HG02973 (cell line): ENCODE data around the gene CAMK2B.

ENCODE experiments used
- ATAC-seq: cut with Tn5 transposase; IDR thresholded peaks from one replicate; pipeline ENCODE4 v1.9.1; 2021; ENCODE audit warnings: moderate library complexity; ENCODE audit not compliant: unreplicated experiment

The CAMK2B gene

DNA sequence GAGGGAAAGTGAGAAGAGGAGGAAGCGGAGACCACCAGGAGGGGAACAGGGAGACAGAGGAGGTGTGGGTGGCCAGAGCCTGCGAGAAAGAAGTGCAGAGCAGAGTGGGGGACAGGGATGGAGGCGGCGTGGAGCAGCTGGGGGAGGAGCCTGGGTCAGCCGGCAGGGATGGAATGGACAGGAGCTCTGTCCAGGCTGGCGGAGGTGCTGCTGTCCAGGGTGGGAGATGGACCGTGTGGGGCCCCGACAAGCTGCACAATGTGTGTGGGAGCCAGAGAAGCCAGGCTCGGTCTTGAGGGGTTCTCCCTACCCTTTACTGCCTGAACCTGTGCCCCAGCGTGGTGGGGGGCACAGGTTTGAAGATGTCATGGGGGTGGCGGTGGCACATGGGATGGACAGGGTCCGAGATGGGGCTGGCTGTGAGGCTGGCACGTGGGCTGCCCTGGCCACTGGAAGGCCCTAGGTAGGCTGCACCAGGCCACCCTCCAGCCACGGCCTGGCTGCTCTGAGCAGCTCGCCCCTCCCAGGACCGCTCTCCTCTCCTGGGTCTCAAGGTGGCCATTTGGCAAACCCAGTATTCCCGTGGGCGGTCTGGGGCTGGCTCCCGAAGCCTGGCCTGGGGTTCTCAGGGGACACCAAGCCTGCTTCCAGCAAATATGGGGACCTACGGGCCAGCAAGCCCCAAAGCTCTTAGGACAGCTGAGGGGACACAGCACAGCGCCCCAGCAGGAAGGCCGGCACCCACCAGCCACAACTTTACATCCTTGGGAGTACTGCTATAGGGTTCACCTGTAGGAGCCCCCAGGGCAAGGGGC is 92.3 kb downstream of the CAMK2B start:
- no peak for ATAC-seq

DNA sequence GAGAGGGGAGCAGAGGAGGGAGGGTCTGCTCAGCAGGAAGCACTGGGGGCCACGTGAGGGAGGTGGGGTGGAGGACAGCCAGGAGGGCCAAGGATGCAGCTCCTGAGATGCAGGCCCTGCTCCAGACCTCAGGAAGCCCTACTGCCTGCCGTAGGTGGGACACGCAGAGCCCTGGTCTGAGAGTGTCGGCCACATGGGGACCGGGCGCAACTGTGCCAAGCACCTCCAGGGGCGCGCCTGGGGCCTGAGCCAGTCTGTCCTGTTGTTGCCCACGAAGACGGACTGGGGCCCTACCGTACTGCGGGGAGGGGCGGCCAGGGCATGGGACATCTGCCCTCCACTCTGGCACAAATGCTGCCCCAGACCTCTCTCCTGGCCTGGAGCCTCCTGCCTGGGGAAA is 93.0 kb downstream of the CAMK2B start:
- ATAC-seq = no peak

DNA sequence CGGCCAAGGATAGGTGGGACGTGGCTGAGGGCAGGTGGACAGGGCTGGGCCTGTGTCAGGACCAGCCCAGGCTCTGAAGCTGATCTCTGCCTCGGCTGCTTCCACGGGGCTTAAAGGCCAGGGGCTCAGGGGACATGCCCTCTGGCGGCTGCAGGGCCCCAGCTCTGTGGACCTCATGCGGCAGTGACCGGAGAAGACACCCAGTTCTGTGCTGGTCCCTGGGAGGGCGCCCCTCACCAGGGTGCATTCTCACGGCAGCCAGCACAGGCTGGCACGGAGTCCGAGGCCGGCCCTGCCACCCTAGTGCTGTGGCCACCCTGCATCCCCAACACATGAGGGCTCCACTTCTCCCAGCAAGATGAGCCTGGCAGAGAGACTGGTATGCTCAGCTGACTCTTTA is 94.3 kb downstream of the CAMK2B start:
- ATAC-seq = no peak

DNA sequence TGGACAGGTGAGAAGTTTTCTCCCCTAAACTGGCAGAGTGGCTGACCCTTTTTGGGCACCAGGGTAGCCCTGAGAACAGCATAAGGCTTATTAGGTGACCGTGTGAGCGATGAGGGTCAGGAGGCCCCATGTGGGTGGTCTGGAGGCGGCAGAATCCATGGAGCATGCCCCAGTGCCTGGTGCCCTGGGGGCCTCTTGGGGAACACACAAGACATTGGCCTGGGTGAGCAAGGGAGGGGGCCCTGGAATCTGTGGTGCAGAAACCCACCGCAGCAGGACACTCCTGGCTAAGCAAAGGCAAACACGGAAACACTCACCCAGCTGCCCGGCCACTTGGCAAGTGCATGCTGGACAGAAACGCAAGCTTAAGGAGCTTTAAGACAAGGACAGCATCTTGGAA is 95.1 kb downstream of the CAMK2B start:
- ATAC-seq = no peak

DNA sequence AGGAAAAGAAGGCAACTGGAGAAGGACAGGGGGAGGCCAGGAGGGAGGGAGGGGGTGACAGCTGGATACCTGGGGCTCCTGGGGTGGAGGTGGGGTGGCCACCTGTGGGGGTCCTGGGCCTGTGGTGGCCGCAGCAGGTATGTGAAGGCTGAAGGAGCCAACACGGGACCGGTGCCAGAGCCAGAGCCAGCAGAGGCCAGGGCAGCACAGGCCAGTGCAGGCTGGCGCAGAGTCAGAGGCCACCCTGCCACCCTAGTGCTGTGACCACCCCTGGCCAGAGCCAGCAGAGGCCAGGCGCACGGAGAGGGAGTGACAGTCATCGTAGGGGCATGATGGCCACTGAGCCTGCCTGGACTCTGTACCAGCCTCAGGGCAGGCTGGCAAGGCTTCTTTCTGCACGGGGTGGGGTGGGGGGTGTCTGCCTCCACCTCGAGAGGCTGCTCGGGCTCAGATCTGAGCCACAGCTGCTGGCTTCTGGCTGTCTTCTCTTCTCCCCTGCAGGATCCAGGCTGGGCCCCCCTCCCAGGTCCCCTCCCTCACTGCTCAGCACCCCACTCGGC is 95.8 kb downstream of the CAMK2B start:
- no peak for ATAC-seq

DNA sequence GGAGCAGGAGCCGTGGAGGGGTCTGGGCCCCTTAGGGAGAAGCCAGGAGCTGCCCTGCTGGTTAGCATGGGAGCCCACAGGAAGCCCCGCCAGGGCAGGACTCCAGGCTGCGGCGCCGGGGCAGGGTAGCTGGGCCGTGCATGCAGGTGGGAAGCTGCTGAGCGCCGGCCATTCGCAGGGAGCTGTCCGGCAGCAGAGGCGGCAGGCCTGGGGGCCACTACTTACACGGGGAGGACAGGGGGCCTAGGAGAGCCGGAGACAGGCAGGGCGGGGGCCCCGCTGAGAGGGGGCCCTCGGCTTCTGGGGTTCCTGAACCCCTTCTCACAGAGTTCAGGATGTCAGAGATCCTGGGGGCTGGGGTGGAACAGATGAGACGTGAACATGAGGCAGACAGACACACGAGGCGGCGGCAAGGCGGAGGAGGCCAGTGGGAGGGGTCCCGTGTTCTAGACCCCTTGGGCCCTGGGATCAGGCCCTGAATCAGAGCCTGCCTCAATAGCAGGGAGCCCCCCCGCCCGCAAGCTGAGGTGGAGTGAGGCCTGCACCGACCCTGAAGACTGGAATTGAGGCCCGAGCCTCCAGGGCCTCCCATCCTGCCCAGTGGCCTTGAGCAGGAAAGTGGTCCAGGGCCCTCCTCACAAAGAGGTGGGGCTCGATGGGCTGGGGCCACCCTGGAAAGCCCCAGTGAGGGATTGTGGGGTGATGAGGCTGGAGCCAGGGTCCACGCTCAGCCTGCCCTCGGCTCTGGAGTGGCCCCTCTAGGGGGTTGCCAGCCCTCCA is 96.6 kb downstream of the CAMK2B start:
- ATAC-seq = no peak

DNA sequence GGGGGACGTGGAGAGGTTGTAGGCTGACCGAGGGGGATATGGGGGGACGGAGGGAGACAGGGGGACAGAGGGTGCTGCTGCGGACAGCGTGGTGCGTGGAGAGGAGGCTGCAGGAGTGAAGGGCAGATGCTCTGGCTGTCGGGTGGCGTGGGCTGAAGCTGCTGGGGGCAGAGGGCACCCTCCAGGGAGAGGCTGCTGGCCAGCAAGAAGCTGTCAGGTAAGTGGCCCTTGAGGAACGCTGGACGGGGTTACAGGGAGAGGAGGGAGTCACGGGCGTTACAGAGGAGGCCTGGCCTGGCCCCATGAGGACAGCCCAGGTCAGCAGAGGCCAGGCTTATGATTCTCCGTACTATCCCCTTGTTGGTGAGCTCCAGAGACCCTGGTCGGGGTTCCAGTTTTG is 97.5 kb downstream of the CAMK2B start:
- no peak for ATAC-seq

DNA sequence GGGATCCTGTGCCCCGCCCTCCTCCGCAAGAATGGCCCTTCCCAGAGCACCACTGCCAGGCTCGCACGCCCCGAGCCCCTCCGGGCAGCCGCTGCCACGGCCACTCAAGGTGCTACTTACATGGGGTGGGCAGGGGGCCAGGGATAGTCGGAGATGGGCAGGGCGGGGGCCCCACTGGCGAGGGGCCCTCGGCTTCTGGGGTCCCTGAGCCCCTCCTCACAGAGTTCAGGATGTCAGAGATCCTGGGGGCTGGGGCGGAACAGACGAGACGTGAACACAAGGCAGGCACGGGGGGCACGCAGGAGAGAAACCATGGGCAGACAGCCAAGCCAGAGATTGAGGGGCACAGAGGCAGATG is 99.0 kb downstream of the CAMK2B start:
- ATAC-seq = no peak

DNA sequence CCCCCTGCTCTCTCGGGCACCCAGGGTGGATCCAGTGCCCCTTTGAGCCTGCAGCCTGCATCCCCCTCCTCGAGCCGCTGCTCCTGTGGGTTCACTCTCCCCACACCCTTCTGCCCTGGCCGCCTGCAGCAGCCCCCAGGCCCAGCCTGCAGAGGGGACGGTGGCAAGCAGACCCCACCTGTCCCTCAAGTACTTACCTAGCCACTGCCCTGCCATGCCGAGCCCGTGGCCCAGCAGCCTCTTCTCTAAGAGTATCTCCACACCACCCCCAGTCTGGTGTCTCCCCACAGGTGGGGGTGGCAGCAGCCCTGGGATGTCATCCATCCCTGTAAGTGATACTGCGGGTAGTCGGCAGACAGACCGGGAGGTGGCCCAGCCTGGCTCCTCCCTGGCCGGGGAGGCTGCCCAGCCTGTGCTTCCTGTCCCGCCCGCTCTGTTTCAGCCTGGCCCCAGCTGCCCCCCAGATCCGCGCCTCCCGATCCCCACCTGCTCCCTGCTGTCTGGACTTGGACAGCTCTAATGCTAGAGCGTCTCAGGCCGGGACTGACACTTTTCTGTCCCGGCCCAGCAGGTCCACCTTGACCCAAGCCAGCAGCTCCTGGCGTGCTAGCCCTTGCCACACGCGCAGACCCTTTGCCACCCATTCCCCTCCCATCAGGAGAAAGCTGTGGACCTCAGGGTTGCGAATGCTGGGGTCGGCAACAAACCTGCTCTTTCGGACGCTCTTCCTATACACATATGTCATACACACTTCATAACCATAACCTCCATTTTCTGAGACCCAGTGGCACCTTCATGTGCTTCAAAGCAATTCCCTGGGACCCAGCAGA is 99.6 kb downstream of the CAMK2B start:
- no peak for ATAC-seq

DNA sequence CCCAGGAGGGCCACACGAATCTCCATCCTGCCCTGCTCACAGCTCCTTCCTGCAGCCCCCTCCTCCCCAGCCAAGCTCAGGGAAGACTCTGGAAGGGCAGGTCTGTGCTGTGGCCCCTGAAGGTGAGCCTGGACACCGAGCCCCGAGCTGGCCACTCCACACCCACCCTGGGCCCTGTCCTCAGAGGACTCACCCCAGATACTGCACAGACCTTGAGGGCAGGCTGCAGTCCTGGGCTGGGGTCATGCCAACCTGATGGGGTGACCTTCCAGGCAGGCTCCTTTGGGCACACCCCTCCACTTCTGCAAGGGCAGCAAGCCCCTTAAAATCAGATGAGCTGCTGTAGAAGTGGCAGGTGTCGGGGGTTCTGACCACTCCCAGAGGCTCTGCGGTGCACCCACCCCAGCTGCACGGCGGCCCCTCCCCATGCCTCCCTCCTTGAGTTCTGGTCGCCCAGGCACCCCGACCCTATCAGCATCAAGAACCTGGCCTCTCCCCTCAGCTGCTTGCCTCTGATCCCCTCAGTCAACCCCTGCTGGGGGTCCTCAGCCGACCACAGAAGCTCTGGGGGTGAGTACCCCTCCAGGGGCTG is 100.3 kb downstream of the CAMK2B start:
- ATAC-seq = no peak

DNA sequence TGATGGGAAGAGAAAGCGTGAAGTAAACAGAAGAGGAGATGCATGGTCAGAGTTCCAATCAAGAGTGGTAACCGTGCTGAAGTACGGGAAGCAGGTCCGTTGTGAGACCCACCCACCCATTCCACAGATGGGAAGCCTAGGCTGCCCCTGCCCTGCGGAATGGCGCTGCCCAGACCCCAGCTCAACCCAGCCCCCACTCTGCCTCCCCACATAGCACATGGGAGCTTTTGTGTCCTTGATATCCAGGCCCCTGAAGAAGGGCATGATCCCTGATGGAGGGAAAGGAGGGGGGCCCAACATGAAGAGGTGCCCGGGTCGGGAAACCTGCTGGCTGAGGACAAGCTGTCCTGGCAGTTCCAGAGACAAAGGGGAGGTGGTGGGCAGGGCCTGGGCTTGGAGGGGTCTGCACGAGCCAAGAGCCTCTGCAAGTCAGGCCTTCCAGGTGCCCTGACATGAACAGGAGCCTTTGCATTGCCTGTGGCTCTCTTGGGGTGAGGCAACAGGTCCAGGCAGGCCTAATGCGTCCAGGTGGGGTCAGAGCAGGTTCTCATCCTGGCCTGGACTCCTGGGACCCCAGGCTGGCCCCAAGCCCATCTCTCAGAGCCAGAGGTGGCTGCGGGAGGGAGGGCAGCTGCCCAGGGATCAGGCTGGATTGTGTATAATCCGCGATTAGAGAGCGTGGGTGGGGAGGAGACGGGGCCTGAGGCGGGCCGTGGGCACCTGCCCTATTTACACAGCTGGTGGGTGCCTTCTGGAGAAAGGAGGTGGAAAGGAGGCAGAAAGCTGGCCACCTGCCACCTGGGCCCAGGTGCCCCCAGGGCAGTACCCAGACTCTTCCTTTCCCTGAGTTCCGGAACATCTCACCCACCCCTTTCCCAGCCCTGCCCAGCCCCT is 101.1 kb downstream of the CAMK2B start:
- ATAC-seq = no peak

DNA sequence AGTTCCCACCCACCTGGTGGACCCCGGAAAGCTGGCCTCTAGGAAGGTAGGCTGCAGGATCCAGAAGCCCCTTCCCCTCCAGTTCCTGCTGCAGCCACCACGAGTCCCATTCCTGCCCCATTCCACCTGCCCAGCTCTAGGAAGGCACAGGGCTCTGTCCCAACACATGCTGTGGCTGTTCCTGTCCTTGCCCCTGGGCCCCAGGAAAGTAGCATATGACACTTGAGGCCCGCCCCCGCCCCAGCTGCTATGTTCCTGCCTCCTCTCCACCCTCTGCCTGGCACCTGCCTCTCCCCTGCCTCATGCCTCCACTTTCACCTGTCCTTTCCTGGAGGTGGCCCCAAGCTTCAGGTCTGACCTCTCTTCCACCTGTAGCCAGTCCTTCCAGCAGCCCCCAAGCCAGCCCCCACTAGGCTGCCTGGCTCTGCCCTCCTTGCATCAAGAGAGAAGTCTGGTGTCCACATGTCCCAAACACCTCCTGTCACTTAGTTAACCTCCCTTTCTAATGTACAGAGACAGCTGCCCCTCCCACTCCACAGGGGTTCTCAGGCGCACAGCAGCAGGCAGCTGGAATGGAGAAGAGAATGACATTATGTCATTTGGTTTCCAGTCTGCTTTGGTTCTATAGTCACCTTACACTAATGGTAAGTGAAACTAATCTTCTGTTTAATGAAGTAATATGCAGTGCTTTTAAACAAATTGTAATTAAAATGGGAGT is 101.9 kb downstream of the CAMK2B start:
- no peak for ATAC-seq

DNA sequence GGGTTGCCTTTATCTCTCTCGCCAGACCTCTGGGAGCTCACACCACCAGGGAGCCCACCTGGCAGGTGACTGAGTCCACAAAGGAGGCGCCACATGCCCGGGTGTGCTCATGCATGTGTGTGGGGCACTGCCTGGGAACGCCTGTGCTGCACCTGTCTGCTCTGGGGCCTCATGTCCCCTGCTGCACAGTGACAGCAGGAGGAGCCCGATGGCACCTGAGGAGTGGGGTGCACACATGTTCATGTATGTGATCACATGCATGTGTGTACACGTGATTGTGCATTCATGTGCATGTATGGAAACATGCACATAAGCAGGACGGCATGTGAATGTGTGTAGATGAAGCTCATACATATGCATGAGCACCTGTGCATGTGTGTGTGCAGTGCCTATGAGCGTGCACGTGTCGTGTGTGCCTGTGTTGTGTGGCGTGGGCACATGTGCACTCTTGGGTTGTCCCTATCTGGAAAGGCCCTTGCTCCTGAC is 102.6 kb downstream of the CAMK2B start:
- ATAC-seq = no peak

DNA sequence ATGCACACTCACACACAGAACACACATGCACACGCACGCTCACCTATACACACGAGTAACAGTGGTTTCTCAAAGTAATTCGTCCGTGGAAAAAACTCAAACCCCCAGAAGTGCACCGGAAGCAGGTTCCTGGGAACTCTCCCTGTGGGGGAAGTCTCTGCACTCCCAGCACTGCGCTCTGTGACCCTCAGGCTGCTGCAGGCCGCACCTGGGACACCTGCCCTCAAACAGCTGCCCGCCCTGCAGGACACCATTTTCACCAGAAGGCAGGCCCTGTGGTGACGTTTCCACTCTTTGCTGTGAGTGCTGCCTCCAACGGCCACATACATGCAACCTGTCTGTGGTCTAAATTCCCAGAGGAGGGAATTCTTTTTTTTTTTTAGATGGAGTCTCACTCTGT is 103.3 kb downstream of the CAMK2B start:
- no peak for ATAC-seq

DNA sequence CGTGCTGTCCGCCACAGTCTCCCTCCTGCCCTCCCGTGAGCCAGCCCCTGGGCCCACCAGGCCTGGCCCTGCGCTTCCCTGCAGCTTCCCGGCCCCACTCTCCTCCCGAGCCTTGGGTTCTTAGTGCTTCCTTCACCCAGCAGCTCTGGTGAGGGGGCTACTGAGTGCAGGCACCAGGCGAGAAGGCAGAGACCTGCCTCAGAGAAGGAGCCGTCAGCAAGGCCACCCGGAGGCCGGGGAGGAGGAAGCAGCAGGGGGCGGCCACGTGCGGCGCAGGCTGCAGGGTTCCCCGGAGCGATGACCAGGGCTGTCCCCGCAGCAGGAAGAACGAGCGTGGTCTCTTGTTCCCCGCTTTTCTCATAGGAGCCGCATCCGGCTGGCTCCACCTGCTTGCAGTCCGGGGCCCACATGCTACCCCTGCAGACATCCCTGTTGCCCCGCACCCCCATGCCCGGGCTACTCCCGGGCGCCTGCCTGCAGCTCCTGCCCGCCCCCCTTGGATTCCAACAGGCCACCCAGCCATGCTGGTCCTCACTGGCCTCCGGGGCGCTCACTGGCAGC is 104.1 kb downstream of the CAMK2B start:
- no peak for ATAC-seq

DNA sequence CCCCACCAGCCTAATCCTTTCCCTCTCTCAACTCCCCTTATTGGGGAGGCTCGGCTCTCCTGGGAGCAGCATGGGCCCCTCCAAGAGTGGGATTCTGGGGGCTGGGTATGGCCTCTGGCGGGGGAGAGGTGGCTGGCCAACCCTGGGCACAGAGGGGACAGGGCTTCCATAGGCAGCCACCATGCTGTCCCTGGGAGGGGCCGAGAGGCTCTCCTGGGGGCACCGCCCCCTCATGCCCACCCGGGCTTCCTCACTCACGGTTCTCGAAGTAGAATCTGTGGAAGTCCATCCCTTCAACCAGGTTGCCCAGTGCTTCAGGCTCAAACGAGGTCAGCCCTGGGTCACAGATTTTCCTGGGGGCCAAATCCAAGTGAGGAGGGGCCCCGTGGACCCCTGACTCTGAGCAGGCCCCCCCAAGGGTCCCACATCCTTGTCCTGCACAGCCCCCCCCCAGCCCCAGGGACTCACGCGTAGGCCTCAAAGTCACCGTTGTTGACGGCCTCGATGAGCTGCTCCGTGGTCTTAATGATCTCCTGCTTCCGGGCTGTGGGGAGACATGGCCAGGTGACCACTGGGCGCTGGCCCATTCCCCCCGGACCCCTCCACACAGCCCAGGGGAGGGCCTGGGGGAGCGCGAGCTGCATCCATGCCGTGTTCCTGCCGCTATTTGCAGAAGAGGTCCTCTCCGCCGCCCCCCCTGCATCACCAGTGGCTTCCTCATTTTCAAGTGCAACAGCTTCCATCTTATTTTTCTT is 104.9 kb downstream of the CAMK2B start:
- no peak for ATAC-seq

DNA sequence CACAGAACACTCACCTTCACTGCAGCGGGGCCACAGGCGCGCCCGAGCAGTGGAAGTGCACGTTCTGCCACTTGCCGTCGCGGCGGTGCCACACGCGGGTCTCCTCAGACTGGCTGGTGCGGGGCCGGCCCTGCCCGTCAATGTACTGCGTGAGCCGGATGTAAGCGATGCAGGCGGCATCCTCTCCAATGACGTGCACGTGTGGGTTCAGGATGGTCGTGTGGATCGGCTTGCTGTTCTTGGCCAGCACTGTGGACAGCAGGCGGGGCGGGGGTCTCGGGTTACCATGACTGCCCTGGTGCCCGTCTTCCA is 105.4 kb downstream of the CAMK2B start:
- ATAC-seq = no peak

DNA sequence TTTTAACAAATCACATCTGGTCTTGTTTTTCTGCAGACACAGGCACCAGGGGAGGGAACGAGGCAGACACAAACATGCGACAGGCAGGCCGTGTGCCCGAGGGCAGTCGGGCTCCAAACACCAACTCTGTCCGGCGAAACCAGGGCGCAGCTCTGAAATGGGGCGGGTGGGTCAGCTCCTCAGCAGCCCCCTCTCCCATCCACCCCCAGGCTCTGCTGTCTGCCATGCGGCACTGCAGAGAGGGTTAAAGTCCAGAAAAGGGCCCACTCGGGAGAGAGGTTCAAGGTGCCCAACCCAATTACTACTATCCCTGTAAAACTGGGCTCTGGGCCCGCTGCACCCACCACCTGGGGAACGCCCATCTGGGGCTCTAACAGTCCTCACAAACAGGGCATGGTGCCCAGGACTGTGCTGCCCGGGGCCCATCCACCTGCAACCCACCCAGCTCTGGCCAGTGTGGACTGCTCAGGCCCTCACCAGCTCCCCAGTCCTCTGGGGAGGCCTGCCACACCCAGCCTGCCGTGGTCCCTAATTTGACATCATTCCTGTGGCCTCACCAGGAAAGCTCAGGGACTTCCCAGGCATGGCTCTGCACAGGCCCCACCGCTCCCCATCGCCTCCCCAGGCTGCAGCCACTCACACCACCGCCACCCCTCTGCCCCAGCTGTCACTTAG is 105.9 kb downstream of the CAMK2B start:
- ATAC-seq = no peak
